Prostate gland (tissue), 2 donors: ENCODE results near the gene ICA1. TPM values are rescaled to one million over a fixed set of nuclear protein-coding genes. Genes with fewer than 3 reads are reported as not detected.
A peak's percentile ranks its signal among the peaks of the same experiment; 100 is the strongest.

Source experiments
- DNase-seq: peaks from one replicate; pipeline ENCODE4 v3.0.0-alpha.2; 2019; ENCODE audit warnings: low spot score
- H3K27ac ChIP-seq, 2 donors: fragments of 200-600 bp; sonication (generic); 2 replicates each; pipeline ENCODE4 v1.5.1; 2017 to 2019
- H3K27me3 ChIP-seq: fragments of 200-600 bp; sonication (generic); replicated peaks from 2 replicates; pipeline ENCODE4 v1.5.1; 2019; ENCODE audit not compliant: insufficient read depth
- H3K36me3 ChIP-seq, 2 donors: fragments of 200-600 bp; sonication (generic); 1 replicate in 1 of 2; 2 replicates in 1 of 2; pipeline versions ENCODE4 v1.5.1 to v1.8.1; 2017 to 2019
- H3K4me1 ChIP-seq: fragments of 200-600 bp; sonication (generic); replicated peaks from 2 replicates; pipeline ENCODE4 v1.5.1; 2019
- H3K4me3 ChIP-seq, 2 donors: fragments of 200-600 bp; sonication (generic); 2 replicates each; pipeline ENCODE4 v1.5.1; 2017 to 2019
- H3K9me3 ChIP-seq: fragments of 200-600 bp; sonication (generic); 2 replicates; pipeline ENCODE4 v1.5.1; 2017
- POLR2A ChIP-seq: fragments of 450-650 bp; IDR thresholded peaks from one replicate; pipeline ENCODE4 v1.6.1; 2016; ENCODE audit warnings: antibody characterized with exemption, mild to moderate bottlenecking
- POLR2AphosphoS5 ChIP-seq: sonication (generic); formaldehyde crosslinking; IDR thresholded peaks from one replicate; pipeline ENCODE4 v1.6.1; 2017; ENCODE audit warnings: antibody characterized with exemption
- WGBS: methylation state at CpG from one replicate; pipeline ENCODE4 v1.1.5; 2018; 5-methylcytosine and 5-hydroxymethylcytosine counted together
- intact Hi-C: fragments of 100-400 bp; cut with DNase I; formaldehyde crosslinking; loops from one replicate; pipeline ENCODE4 v1.14.2; 2022
- total RNA-seq, 2 donors: library from RNA; depleted of rRNA; stranded (reverse); fragments of >200 nt; gene quantifications; one replicate each; pipeline ENCODE4 v1.1.0, GENCODE V29; 2016
- TF ChIP-seq, protein P1 (sequence below), 4 experiments: fragments of 200-600 bp in 2 of 4; fragments of 450-650 bp in 2 of 4; sonication (generic) in 2 of 4; IDR thresholded peaks; 1 replicate in 3 of 4; 2 replicates in 1 of 4; pipeline ENCODE4 v1.5.1; 2016 to 2019; ENCODE audit warnings: antibody characterized with exemption in 4 of 4, mild to moderate bottlenecking in 2 of 4, moderate library complexity in 2 of 4

The ICA1 gene
- total RNA-seq, 2 donors from 2014 or later: 49.1 to 51.0 TPM

DNA sequence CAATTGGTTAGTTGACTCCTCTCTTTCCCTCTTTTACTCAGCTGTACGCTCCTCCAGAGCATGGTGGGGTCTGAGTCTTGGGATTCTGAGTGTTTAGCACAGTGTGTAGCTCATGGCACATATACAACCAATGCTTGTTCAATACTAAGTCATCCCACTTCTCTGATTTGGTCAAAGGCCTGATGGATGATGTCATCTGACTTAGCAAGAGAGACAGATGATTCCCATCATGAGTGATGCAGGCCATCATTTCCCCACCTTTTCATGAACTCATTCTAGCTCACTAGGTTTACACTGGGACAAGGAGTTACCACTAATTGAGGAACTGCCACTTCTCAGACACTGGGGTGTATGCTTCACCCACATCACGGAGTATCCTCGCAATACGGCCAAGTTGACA lies 3.8 kb downstream of the ICA1 start:
- TF ChIP-seq, protein P1, sequence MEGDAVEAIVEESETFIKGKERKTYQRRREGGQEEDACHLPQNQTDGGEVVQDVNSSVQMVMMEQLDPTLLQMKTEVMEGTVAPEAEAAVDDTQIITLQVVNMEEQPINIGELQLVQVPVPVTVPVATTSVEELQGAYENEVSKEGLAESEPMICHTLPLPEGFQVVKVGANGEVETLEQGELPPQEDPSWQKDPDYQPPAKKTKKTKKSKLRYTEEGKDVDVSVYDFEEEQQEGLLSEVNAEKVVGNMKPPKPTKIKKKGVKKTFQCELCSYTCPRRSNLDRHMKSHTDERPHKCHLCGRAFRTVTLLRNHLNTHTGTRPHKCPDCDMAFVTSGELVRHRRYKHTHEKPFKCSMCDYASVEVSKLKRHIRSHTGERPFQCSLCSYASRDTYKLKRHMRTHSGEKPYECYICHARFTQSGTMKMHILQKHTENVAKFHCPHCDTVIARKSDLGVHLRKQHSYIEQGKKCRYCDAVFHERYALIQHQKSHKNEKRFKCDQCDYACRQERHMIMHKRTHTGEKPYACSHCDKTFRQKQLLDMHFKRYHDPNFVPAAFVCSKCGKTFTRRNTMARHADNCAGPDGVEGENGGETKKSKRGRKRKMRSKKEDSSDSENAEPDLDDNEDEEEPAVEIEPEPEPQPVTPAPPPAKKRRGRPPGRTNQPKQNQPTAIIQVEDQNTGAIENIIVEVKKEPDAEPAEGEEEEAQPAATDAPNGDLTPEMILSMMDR (IDR thresholded peaks at IDR 0.05): no peak
- no peak for TF ChIP-seq POLR2A
- no peak for TF ChIP-seq POLR2AphosphoS5
- H3K36me3 ChIP-seq: no peaks in the 10 kb centered on the region
- H3K4me3 ChIP-seq: no peak overlapping the region
- no peak for DNase-seq
- intact Hi-C loops: no loop called here
- no peaks in the 10 kb centered on the region for H3K4me1 ChIP-seq
- WGBS: 97% methylated on average over 4 of the region's 4 CpGs
- no peaks in the 10 kb centered on the region for H3K27me3 ChIP-seq
- no peak overlapping the region for H3K27ac ChIP-seq
- no peaks in the 10 kb centered on the region for H3K9me3 ChIP-seq

DNA sequence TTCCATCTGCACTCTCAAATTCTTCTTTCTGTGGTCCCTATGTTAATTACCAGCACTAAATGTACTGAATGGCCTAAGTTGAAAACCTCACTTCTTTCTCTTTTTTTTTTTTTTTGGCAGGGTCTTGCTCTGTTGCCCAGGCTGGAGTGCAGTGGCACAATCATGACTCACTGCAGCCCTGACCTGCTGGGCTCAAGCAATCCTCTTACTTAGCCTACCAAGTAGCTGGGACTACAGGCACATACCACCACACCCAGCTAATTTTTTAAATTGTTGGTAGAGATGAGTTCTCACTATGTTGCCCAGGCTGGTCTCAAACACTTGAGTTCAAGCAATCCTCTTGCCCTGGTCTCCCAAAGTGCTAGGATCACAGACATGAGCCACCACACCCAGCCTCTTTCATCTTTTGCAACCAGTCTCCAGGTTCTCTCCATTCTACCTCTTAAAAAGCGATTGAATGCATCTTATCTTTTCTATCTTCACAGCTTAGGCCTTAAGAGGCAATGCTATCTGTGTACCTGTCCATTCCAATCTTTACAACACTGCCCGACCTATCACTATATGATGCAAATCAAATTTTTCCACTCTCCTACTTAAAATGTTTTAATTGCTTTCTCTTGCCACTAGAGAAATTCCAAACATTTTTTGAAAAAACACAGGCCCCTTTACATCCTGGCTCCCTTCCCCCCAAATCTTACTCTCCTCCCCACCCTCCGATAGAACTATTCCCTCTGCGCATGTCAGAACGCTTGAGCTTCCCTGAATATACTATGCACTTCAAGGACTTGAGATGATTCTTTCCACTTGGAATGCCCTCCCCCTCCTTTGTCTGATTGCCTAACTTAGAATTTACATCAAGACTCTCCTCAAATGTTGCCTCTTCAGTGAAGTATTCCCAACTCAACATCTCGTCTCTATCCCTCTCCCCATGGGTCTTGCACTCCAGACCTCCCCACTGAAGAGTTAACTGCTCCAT lies 6.0 kb downstream of the ICA1 start:
- Histone ChIP-seq H3K4me1 (no peaks in the 10 kb centered on the region), H3K27ac (no peak overlapping the region), H3K36me3 (no peaks in the 10 kb centered on the region), H3K4me3 (no peak overlapping the region), H3K27me3 (no peaks in the 10 kb centered on the region), H3K9me3 (no peaks in the 10 kb centered on the region)
- TF ChIP-seq POLR2A: no peak
- no peak for TF ChIP-seq POLR2AphosphoS5
- TF ChIP-seq, protein P1 (IDR thresholded peaks at IDR 0.05): no peak
- 75% methylated on average over 6 of the region's 6 CpGs for WGBS
- intact Hi-C loops: no loop called here
- no peak for DNase-seq

DNA sequence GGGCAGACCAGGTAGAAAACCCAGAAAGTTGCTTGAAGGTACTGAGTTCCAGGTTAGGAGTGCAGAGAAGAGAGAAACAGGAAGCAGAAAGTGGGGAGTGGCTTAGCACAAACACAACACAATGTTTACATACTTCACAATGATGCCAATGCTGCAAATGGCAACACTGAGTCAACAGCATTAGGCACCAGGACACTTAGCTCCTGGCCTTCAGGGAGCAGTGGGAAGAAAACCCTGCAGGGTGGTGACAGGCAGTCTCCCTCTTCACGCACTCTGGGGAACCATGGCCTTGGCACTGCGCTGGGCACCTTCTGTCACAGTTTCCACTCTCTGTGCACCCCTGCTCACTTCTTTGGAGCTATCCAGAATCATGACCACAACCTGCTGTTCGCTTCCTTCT lies 7.3 kb downstream of the ICA1 start:
- H3K4me3 ChIP-seq: no peak overlapping the region
- H3K27ac ChIP-seq: peak overlapping the region; percentile 35 to 49
- 86% methylated on average over 3 of the region's 3 CpGs for WGBS
- no peaks in the 10 kb centered on the region for H3K9me3 ChIP-seq
- no peaks in the 10 kb centered on the region for H3K36me3 ChIP-seq
- peak; percentile 19 for DNase-seq
- H3K27me3 ChIP-seq: no peaks in the 10 kb centered on the region
- intact Hi-C loops: no loop called here
- TF ChIP-seq, protein P1 (IDR thresholded peaks at IDR 0.05): no peak
- no peak for TF ChIP-seq POLR2A
- peak; percentile 40 for TF ChIP-seq POLR2AphosphoS5
- no peaks in the 10 kb centered on the region for H3K4me1 ChIP-seq

DNA sequence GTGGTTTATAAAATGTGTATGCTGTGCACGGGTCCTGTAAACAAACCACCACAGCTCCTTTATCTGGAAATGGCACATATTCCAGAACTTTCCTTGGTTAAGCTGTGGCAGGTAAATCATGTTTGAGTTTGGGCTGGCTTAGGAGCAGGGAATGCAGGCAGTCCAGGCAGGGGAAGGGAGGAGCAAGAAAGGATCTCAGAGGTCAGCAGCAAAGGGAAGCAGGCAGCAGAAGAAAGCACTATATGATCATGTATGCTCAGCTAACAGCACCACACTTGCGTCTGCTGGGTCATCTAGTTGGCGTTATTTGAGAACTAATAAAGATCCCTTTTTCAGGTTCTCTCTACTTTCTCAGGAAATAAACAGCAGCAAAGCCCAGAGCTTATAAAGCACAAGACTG lies 7.8 kb downstream of the ICA1 start:
- WGBS: 60% methylated on average over 3 of the region's 3 CpGs
- no peak for DNase-seq
- intact Hi-C loops: no loop called here

More for the DNA sequence above, 7.8 kb downstream of the ICA1 start:
- Histone ChIP-seq H3K36me3 (no peaks in the 10 kb centered on the region), H3K9me3 (no peaks in the 10 kb centered on the region), H3K27ac (peak overlapping the region; percentile 35 to 49), H3K4me3 (no peak overlapping the region), H3K4me1 (no peaks in the 10 kb centered on the region), H3K27me3 (no peaks in the 10 kb centered on the region)
- TF ChIP-seq, protein P1 (IDR thresholded peaks at IDR 0.05): no peak
- TF ChIP-seq POLR2A: no peak
- no peak for TF ChIP-seq POLR2AphosphoS5
